K562 (cell line): ENCODE results near the gene POLR3A. TPM values are rescaled to one million over a fixed set of nuclear protein-coding genes. Genes with fewer than 3 reads are reported as not detected.
A peak's percentile ranks its signal among the peaks of the same experiment; 100 is the strongest.

ENCODE experiments used
- ATAC-seq: fragments of 200-7000 bp; cut with Tn5 transposase; 3 replicates; pipeline ENCODE4 v1.9.1; 2020; ENCODE audit warnings: moderate library complexity
- BruUV-seq: library from RNA; stranded (reverse); fragments of 400-500 nt; replicated peaks from 2 replicates; lab custom pipeline; 2021; lab: Mats Ljungman, UMichigan
- CTCF ChIA-PET: fragments of 300-600 bp; formaldehyde crosslinking; extraction: SDS; loops from one replicate; lab custom pipeline; 2021; ENCODE audit warnings: low intra/inter-chr PET ratio; lab: Yijun Ruan, JAX
- POLR2A ChIA-PET: fragments of 300-600, 350-650 bp; sonication (Branson Sonifier 250); formaldehyde crosslinking; extraction: SDS; loops from one replicate; lab custom pipeline; 2021; ENCODE audit warnings: antibody characterized with exemption, inconsistent platforms; lab: Yijun Ruan, JAX
- DNase-seq, 4 experiments: peaks; one replicate each; pipeline versions ENCODE4 v3.0.0 to v3.0.0-alpha.2; 2011 to 2018; ENCODE audit warnings: low spot score in 3 of 4, mixed read lengths in 3 of 4; ENCODE audit errors: extremely low read depth in 1 of 4
- FAIRE-seq: peaks from 2 replicates; lab custom pipeline; 2011; peaks lifted over from hg19 to GRCh38; lab: Jason Lieb, UNC
- H2AFZ ChIP-seq: 2 replicates; pipeline ENCODE4 v1.6.0; 2011; ENCODE audit warnings: low read depth, low read length, control low read depth, inconsistent platforms
- H3K27ac ChIP-seq: fragments of 200-600 bp; 3 replicates; pipeline ENCODE4 v1.8.0; 2011; ENCODE audit warnings: low read depth, mild to moderate bottlenecking, control low read depth, inconsistent platforms, low read length, moderate library complexity, mixed read lengths; ENCODE audit errors: extremely low read depth
- H3K27me3 ChIP-seq, 2 experiments: fragments of 300-600 bp in 1 of 2; 2 replicates in 1 of 2; 3 replicates in 1 of 2; pipeline versions ENCODE4 v1.6.0 to v1.8.0; 2011; ENCODE audit warnings: inconsistent platforms in 2 of 2, low read length in 2 of 2, mild to moderate bottlenecking in 1 of 2, mixed read lengths in 1 of 2, moderate library complexity in 1 of 2; ENCODE audit not compliant: control insufficient read depth in 2 of 2, insufficient read depth in 2 of 2
- H3K36me3 ChIP-seq: fragments of 300-600 bp; 3 replicates; pipeline ENCODE4 v1.8.0; 2011; ENCODE audit warnings: mild to moderate bottlenecking, low read length, inconsistent platforms; ENCODE audit not compliant: control insufficient read depth, insufficient read depth
- H3K4me1 ChIP-seq, 2 experiments: fragments of 200-600 bp in 1 of 2; replicated peaks in 1 of 2; 2 replicates in 1 of 2; 3 replicates in 1 of 2; pipeline versions ENCODE4 v1.5.1 to v1.8.0; 2011; ENCODE audit warnings: inconsistent platforms in 2 of 2, low read length in 2 of 2, mild to moderate bottlenecking in 1 of 2, mixed read lengths in 1 of 2, moderate library complexity in 1 of 2; ENCODE audit not compliant: control insufficient read depth in 2 of 2, insufficient read depth in 2 of 2
- H3K4me2 ChIP-seq: 2 replicates; pipeline ENCODE4 v1.6.1; 2011; ENCODE audit warnings: low read length, control low read depth, inconsistent platforms, mixed read lengths; ENCODE audit not compliant: insufficient read depth
- H3K4me3 ChIP-seq: fragments of 200-600 bp; sonication (generic), shearing (Covaris generic); 2 replicates; pipeline ENCODE4 v1.5.1; 2016; ENCODE audit warnings: control low read depth, inconsistent platforms
- H3K79me2 ChIP-seq: fragments of 200-600 bp; 3 replicates; pipeline ENCODE4 v1.8.0; 2011; ENCODE audit warnings: low read length, inconsistent platforms; ENCODE audit not compliant: control insufficient read depth, insufficient read depth
- H3K9ac ChIP-seq, 2 experiments: 2 replicates each; pipeline versions ENCODE4 v1.6.0 to v1.6.1; 2011; ENCODE audit warnings: low read depth in 2 of 2, low read length in 2 of 2, control low read depth in 1 of 2, inconsistent platforms in 1 of 2, mild to moderate bottlenecking in 1 of 2, mixed read lengths in 1 of 2; ENCODE audit not compliant: insufficient read depth in 1 of 2
- H3K9me1 ChIP-seq: one replicate; pipeline ENCODE4 v1.6.0; 2011; ENCODE audit warnings: inconsistent platforms, mild to moderate bottlenecking, low read length, moderate library complexity; ENCODE audit not compliant: control insufficient read depth, insufficient read depth
- H3K9me3 ChIP-seq: replicated peaks from 2 replicates; pipeline ENCODE4 v1.5.1; 2011; ENCODE audit warnings: low read depth, low read length, inconsistent platforms; ENCODE audit not compliant: control insufficient read depth, insufficient read depth
- H4K20me1 ChIP-seq: replicated peaks from 2 replicates; pipeline ENCODE4 v1.6.1; 2011; ENCODE audit warnings: low read length, inconsistent platforms, mixed read lengths; ENCODE audit not compliant: control insufficient read depth, insufficient read depth
- CBFB ChIP-seq: sonication (generic); formaldehyde crosslinking; IDR thresholded peaks from 2 replicates; pipeline ENCODE4 v1.4.0; 2020; ENCODE audit warnings: mild to moderate bottlenecking, missing genetic modification reagents
- EWSR1 ChIP-seq: fragments of 450-650 bp; IDR thresholded peaks from 2 replicates; pipeline ENCODE4 v1.6.1; 2018; ENCODE audit warnings: borderline replicate concordance, mild to moderate bottlenecking, low read depth, moderate library complexity; ENCODE audit not compliant: partially characterized antibody
- NFE2L1 ChIP-seq: fragments of 450-650 bp; IDR thresholded peaks from 2 replicates; pipeline ENCODE4 v1.6.1; 2016; ENCODE audit warnings: missing genetic modification characterization, low read depth, mild to moderate bottlenecking, missing compliant biosample characterization, moderate library complexity, borderline replicate concordance
- ZBTB17 ChIP-seq: fragments of 450-650 bp; formaldehyde crosslinking; IDR thresholded peaks from 2 replicates; pipeline ENCODE4 v1.4.0; 2020; ENCODE audit warnings: mild to moderate bottlenecking
- ZFP36 ChIP-seq: fragments of 150-350 bp; IDR thresholded peaks from 2 replicates; pipeline ENCODE4 v1.6.1; 2018; ENCODE audit warnings: low read length, low read depth; ENCODE audit not compliant: partially characterized antibody
- WGBS: fragments of 100-300 bp; shearing (Covaris generic); methylation state at CpG from one replicate; pipeline ENCODE4 v1.1.6; 2016; ENCODE audit warnings: low coverage, mixed read lengths; ENCODE audit not compliant: insufficient coverage; ENCODE audit errors: missing lambda C conversion rate; 5-methylcytosine and 5-hydroxymethylcytosine counted together
- in situ Hi-C: fragments of 300-500 bp; cut with MboI; formaldehyde crosslinking; loops from 4 replicates; pipeline ENCODE4 v1.15.0; 2018; ENCODE audit warnings: inconsistent platforms, mixed read lengths
- intact Hi-C: fragments of 100-400 bp; cut with micrococcal nuclease; formaldehyde crosslinking; loops from 2 replicates; pipeline ENCODE4 v1.14.2; 2022
- polyA plus RNA-seq, 8 experiments: library from polyadenylated mRNA; depleted of rRNA in 4 of 8; stranded (reverse) in 5 of 8; unstranded in 3 of 8; fragments of >200 nt; fragmentation: Nextera tagmentation in 2 of 8; fragmentation: Illumina TruSeq in 1 of 8; extraction: Ambion mirVana in 2 of 8; extraction: Trizol in 1 of 8; gene quantifications; 2 replicates each; pipeline versions ENCODE4 v1.2.1 to v1.2.3, GENCODE V29; 2011 to 2014; ENCODE audit warnings: inconsistent platforms in 1 of 8, missing spikeins in 1 of 8
- total RNA-seq, 7 experiments: library from RNA; depleted of rRNA in 6 of 7; stranded (reverse); fragments of >200 nt in 6 of 7; fragmentation: Illumina TruSeq in 2 of 7; extraction: Trizol in 2 of 7; gene quantifications; 2 replicates each; pipeline versions ENCODE4 v1.2.1 to v1.2.3, GENCODE V29; 2011 to 2021; ENCODE audit warnings: low replicate concordance in 1 of 7

Gene POLR3A
- total and polyA plus RNA-seq, 9 of the 15 experiments (the other 6 are each of a cell fraction or from before 2014, with no cell fraction given): 14.9 to 37.0 (median 26.7) TPM

GRCh38 chr10:78071857-78072179 is 42.5 kb upstream of the POLR3A start:
- WGBS: 11% methylated on average over 4 of the region's 4 CpGs
- Histone ChIP-seq H3K9me3 (no peaks in the 10 kb centered on the region), H3K4me1 (peaks cover 0 to 3% of the 10 kb centered on the region in 2 experiments; a peak in 1 of 5 replicates), H2AFZ (no peak overlapping the region), H3K27me3 (peaks cover 3 to 37% of the 10 kb centered on the region in 2 experiments; a peak in 4 of 5 replicates), H3K36me3 (no peaks in the 10 kb centered on the region), H3K4me3 (no peak overlapping the region), H3K9me1 (no peaks in the 10 kb centered on the region), H4K20me1 (peaks cover 3% of the 10 kb centered on the region; the same call in 1 of the 2 replicates), H3K27ac (no peak overlapping the region), H3K9ac (no peak overlapping the region), H3K4me2 (no peak overlapping the region), H3K79me2 (no peaks in the 10 kb centered on the region)
- in situ Hi-C loops (no loop called here), intact Hi-C loops (no loop called here)
- no TSS peak for BruUV-seq
- TF ChIP-seq NFE2L1 (no peak), EWSR1 (no peak), ZBTB17 (CRISPR knock-in tag) (no peak), ZFP36 (peak; percentile 67), CBFB (CRISPR knock-in tag) (0 out of 2 replicates have a peak, but pooled peaks have one; percentile 23)
- FAIRE-seq (no peak), ATAC-seq (peak; percentile 37), DNase-seq (no peak)
- ChIA-PET CTCF (no interaction called here), POLR2A (interaction anchor here (0.6 to 0.7 kb wide), 2 partner anchors 11 to 146 kb away, joined by 3 read pairs; no protein-coding TSS in a partner anchor)
